ENCODE measurements around the gene PROB1. TPM values are rescaled to one million over a fixed set of nuclear protein-coding genes. Genes with fewer than 3 reads are reported as not detected.

The PROB1 gene
- polyA plus RNA-seq, 1 donor (not counting 4 experiments of a cell fraction or from before 2014, with no cell fraction given) = 0.26 TPM

- H3K27ac ChIP-seq (ENCODE audit: control insufficient read depth, insufficient read depth, low read length) = no peak overlapping the region
- H3K9me1 ChIP-seq (ENCODE audit: control insufficient read depth, extremely low read depth, insufficient read depth, low read length) = no peaks in the 10 kb centered on the region
- no peak overlapping the region for H3K9ac ChIP-seq (ENCODE audit: control insufficient read depth, extremely low read depth, insufficient read depth, low read length)
- peaks cover 10% of the 10 kb centered on the region for H3K4me1 ChIP-seq (ENCODE audit: control insufficient read depth, extremely low read depth, insufficient read depth, low read length)
- no peak overlapping the region for H3K4me2 ChIP-seq (ENCODE audit: control insufficient read depth, extremely low read depth, insufficient read depth, low read depth, low read length)
- no peak overlapping the region for H2AFZ ChIP-seq (ENCODE audit: control insufficient read depth, low read length)
- no peaks in the 10 kb centered on the region for H3K27me3 ChIP-seq (ENCODE audit: control insufficient read depth, extremely low read depth, insufficient read depth, low read length)
- TF ChIP-seq, protein P1, sequence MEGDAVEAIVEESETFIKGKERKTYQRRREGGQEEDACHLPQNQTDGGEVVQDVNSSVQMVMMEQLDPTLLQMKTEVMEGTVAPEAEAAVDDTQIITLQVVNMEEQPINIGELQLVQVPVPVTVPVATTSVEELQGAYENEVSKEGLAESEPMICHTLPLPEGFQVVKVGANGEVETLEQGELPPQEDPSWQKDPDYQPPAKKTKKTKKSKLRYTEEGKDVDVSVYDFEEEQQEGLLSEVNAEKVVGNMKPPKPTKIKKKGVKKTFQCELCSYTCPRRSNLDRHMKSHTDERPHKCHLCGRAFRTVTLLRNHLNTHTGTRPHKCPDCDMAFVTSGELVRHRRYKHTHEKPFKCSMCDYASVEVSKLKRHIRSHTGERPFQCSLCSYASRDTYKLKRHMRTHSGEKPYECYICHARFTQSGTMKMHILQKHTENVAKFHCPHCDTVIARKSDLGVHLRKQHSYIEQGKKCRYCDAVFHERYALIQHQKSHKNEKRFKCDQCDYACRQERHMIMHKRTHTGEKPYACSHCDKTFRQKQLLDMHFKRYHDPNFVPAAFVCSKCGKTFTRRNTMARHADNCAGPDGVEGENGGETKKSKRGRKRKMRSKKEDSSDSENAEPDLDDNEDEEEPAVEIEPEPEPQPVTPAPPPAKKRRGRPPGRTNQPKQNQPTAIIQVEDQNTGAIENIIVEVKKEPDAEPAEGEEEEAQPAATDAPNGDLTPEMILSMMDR (optimal IDR thresholded peaks at IDR 0.05 in 1 of 3, IDR thresholded peaks at IDR 0.05 in 1 of 3, conservative IDR thresholded peaks at IDR 0.05 in 1 of 3; ENCODE audit: extremely low read depth in 1 of 3, insufficient read depth in 2 of 3, low read length in 3 of 3) = no peak
- no peak for TF ChIP-seq EZH2 (IDR thresholded peaks at IDR 0.05; ENCODE audit: low read length)
- no peaks in the 10 kb centered on the region for H3K9me3 ChIP-seq (ENCODE audit: control insufficient read depth, low read depth, low read length)
- no peak overlapping the region for H3K4me3 ChIP-seq (ENCODE audit: control insufficient read depth in 2 of 3, extremely low read depth in 1 of 3, insufficient read depth in 2 of 3, low read depth in 1 of 3, low read length in 3 of 3)
- H4K20me1 ChIP-seq (ENCODE audit: control insufficient read depth, extremely low read depth, insufficient read depth, low read length) = no peaks in the 10 kb centered on the region
- FAIRE-seq (no peak), DNase-seq (ENCODE audit: low read depth, low spot score) (no peak)
- no peaks in the 10 kb centered on the region for H3K36me3 ChIP-seq (ENCODE audit: control insufficient read depth in 2 of 2, extremely low read depth in 1 of 2, insufficient read depth in 2 of 2, low read length in 2 of 2)
- H3K79me2 ChIP-seq (ENCODE audit: control insufficient read depth, insufficient read depth, low read length) = no peaks in the 10 kb centered on the region
- dilution Hi-C loops (cut with MboI; ENCODE audit: extremely low pct_ligation_motif_present, low sequenced_read_pairs) = no loop called here
Measured at GRCh38 chr5:139435676-139436075, 40.8 kb upstream of the PROB1 start.

DNA sequence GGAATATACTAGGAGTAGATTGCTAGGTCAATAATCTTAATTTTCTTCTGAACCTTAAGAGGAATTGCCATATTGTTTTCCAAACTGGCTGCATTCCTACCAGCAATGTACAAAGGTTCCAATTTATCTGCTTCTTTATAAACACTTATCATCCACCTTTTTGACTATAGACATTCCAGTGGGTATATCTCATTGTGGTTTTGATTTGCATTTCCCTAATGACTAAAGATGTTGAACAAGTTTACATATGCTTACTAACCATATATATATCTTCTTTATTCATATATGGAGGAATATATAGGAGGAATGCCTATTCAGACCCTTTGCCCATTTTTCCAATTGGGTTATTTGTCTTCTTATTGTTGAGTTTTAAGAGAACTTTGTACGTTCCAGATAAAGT is 36.8 kb upstream of the PROB1 start:
- FAIRE-seq (peak; percentile 20), DNase-seq (ENCODE audit: low read depth, low spot score) (no peak)
- Histone ChIP-seq H3K9me1 (ENCODE audit: control insufficient read depth, extremely low read depth, insufficient read depth, low read length) (no peaks in the 10 kb centered on the region), H3K36me3 (ENCODE audit: control insufficient read depth in 2 of 2, extremely low read depth in 1 of 2, insufficient read depth in 2 of 2, low read length in 2 of 2) (no peaks in the 10 kb centered on the region), H4K20me1 (ENCODE audit: control insufficient read depth, extremely low read depth, insufficient read depth, low read length) (no peaks in the 10 kb centered on the region), H3K9me3 (ENCODE audit: control insufficient read depth, low read depth, low read length) (no peaks in the 10 kb centered on the region), H3K27ac (ENCODE audit: control insufficient read depth, insufficient read depth, low read length) (no peak overlapping the region), H2AFZ (ENCODE audit: control insufficient read depth, low read length) (no peak overlapping the region), H3K79me2 (ENCODE audit: control insufficient read depth, insufficient read depth, low read length) (no peaks in the 10 kb centered on the region), H3K4me3 (ENCODE audit: control insufficient read depth in 2 of 3, extremely low read depth in 1 of 3, insufficient read depth in 2 of 3, low read depth in 1 of 3, low read length in 3 of 3) (no peak overlapping the region), H3K9ac (ENCODE audit: control insufficient read depth, extremely low read depth, insufficient read depth, low read length) (no peak overlapping the region), H3K4me2 (ENCODE audit: control insufficient read depth, extremely low read depth, insufficient read depth, low read depth, low read length) (no peak overlapping the region), H3K27me3 (ENCODE audit: control insufficient read depth, extremely low read depth, insufficient read depth, low read length) (no peaks in the 10 kb centered on the region), H3K4me1 (ENCODE audit: control insufficient read depth, extremely low read depth, insufficient read depth, low read length) (peaks cover 2% of the 10 kb centered on the region)
- dilution Hi-C loops (cut with MboI; ENCODE audit: extremely low pct_ligation_motif_present, low sequenced_read_pairs) = no loop called here
- no peak for TF ChIP-seq EZH2 (IDR thresholded peaks at IDR 0.05; ENCODE audit: low read length)
- TF ChIP-seq, protein P1 (optimal IDR thresholded peaks at IDR 0.05 in 1 of 3, IDR thresholded peaks at IDR 0.05 in 1 of 3, conservative IDR thresholded peaks at IDR 0.05 in 1 of 3; ENCODE audit: extremely low read depth in 1 of 3, insufficient read depth in 2 of 3, low read length in 3 of 3) = no peak
